T-helper 1 cell treated with Interleukin-12 subunit alpha and Interleukin-12 subunit beta and Interleukin-4 antibody, amounts not matched to agents 30 ng/mL and 1 ng/mL, for 36 hours (primary cell): ENCODE data around the gene PLRG1. TPM values are rescaled to one million over a fixed set of nuclear protein-coding genes. Genes with fewer than 3 reads are reported as not detected.

Experiments used
- intact Hi-C: fragments of 100-400 bp; cut with micrococcal nuclease; formaldehyde crosslinking; loops from one replicate; pipeline ENCODE4 v1.15.1; 2024
- total RNA-seq: library from RNA; stranded (reverse); gene quantifications from 2 replicates; pipeline ENCODE4 v1.2.3, GENCODE V29; 2022

PLRG1 gene
- total RNA-seq, 1 donor from 2014 or later, result 91.2 TPM

DNA sequence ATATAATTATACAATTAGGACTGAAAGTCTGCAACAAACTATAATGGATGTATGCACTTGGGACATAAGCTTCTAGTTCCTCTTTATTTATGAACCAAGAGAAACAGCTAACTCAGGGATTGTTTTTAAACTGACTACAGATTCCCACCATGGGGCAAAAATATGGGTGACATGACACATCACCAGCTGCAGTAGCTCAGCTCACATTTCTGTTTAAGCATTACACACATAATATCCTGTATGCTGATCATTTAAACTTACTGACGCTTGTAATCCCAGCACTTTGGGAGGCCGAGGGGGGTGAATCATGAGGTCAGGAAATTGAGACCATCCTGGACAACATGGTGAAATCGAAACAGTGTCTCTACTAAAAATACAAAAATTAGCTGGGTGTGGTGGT, 24.1 kb upstream of the PLRG1 start:
- intact Hi-C loops, result no loop called here

DNA sequence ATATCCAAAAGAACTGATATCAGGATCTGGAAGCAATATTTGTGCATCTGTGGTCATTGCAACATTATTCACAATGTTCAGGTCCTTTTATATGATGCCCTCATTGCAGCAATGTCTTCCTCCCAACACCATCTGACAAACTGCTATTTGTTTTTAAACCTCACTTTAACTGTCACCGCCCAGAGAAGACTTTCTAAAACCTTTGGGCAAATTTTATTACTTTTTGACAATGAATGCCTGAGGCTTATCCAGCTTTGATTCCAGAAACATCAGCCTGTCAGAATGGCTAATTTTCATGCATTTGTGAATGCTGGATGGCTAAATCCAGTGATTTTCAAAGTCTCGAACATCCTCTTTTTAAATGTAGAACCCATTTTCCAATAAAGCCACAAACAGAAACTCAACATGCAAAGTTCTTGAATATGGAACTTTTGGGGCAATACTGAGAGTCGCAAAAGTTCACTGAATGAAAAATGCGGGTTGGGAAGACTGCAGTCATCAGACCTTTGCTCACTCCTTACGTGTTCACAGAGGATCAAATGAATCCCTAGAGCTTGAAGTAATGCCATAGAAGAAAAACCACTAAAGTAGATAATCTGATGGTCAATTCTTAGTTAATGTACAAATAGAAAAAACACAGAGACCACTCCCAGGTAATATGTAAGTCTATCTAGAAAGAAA, 23.1 kb upstream of the PLRG1 start:
- intact Hi-C loops, result no loop called here

DNA sequence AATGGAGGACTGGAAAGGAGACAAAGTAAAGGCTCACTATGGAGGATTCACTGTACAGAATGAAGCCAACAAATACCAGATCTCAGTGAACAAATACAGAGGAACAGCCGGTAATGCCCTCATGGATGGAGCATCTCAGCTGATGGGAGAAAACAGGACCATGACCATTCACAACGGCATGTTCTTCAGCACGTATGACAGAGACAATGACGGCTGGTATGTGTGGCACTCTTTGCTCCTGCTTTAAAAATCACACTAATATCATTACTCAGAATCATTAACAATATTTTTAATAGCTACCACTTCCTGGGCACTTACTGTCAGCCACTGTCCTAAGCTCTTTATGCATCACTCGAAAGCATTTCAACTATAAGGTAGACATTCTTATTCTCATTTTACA, 19.4 kb upstream of the PLRG1 start:
- intact Hi-C loops, result no loop called here

DNA sequence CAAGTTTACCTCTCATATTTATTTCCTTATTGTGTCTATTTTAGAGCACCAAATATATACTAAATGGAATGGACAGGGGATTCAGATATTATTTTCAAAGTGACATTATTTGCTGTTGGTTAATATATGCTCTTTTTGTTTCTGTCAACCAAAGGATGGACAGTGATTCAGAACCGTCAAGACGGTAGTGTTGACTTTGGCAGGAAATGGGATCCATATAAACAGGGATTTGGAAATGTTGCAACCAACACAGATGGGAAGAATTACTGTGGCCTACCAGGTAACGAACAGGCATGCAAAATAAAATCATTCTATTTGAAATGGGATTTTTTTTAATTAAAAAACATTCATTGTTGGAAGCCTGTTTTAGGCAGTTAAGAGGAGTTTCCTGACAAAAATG, 18.8 kb upstream of the PLRG1 start:
- intact Hi-C loops, result no loop called here

DNA sequence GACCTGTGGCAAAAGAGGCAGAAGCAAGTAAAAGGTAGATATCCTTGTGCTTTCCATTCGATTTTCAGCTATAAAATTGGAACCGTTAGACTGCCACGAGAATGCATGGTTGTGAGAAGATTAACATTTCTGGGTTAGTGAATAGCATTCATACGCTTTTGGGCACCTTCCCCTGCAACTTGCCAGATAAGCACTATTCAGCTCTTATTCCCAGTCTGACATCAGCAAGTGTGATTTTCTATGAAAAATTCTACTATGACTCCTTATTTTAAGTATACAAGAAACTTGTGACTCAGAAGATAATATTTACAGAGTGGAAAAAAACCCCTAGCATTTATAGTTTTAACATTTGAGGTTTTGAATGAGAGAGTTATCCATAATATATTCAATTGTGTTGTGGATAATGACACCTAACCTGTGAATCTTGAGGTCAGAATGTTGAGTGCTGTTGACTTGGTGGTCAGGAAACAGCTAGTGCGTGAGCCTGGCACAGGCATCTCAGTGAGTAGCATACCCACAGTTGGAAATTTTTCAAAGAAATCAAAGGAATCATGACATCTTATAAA, 16.5 kb upstream of the PLRG1 start:
- intact Hi-C loops, result no loop called here

DNA sequence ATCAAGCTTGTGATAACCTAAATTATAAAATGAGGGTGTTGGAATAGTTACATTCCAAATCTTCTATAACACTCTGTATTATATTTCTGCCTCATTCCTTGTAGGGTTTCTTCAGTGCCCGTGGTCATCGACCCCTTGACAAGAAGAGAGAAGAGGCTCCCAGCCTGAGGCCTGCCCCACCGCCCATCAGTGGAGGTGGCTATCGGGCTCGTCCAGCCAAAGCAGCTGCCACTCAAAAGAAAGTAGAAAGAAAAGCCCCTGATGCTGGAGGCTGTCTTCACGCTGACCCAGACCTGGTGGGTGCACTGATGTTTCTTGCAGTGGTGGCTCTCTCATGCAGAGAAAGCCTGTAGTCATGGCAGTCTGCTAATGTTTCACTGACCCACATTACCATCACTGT, 15.5 kb upstream of the PLRG1 start:
- intact Hi-C loops, result no loop called here

DNA sequence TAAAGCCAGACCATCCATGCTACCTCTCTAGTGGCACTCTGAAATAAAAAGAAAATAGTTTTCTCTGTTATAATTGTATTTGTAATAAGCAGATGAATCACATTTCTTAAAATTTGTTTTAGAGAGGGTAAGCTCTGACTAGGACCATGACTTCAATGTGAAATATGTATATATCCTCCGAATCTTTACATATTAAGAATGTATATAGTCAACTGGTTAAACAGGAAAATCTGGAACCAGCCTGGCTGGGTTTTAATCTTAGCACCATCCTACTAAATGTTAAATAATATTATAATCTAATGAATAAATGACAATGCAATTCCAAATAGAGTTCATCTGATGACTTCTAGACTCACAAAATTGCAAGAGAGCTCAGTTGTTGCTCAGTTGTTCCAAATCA, 14.1 kb upstream of the PLRG1 start:
- intact Hi-C loops, result no loop called here

DNA sequence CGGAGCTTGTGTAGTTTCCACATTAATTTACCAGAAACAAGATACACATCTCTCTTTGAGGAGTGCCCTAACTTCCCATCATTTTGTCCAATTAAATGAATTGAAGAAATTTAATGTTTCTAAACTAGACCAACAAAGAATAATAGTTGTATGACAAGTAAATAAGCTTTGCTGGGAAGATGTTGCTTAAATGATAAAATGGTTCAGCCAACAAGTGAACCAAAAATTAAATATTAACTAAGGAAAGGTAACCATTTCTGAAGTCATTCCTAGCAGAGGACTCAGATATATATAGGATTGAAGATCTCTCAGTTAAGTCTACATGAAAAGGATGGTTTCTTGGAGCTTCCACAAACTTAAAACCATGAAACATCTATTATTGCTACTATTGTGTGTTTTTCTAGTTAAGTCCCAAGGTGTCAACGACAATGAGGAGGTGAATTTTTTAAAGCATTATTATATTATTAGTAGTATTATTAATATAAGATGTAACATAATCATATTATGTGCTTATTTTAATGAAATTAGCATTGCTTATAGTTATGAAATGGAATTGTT, 12.6 kb upstream of the PLRG1 start, which contains the start of gene FGB:
TSS of gene FGB (plus strand) at position 315 of the 558 bp plus-strand sequence. CDS start at position 323, 8 bp downstream.
- intact Hi-C loops, result no loop called here

DNA sequence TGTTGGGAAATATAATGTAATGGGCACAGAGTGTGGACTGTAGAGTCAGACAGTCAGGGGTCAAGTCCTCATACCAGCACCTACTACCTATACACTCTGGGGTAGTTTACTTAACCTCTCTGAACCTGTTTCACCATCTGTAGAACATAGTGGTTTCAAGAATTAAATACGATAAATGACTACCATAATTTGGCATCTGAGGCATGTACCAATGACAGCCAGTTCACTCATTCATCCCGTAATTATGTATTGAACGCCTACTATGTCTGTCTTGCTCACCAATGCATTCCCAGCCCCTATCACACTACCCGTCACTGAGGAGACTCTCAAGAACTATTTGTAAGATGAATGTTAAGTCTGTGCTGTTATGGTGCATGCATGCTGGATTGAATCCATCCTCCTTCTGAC, 10.6 kb upstream of the PLRG1 start:
- intact Hi-C loops, result no loop called here

DNA sequence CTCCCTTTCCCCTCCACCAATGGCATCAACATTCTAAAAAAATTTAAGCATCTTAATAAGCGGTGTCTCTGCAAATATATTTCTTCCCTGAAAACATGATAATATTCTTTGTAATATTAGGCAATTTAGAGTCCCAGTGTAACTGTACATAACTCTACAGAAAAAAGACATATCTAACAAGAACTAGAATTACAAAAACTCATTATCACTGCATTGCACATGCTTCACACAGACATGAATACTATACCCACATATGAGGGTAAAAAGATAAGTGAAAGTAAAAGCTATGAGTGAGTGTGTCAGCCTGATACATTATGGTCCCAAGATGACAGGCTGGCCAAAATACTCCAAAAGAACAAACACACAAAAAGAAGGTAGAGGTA, 10.2 kb upstream of the PLRG1 start:
- intact Hi-C loops, result no loop called here

DNA sequence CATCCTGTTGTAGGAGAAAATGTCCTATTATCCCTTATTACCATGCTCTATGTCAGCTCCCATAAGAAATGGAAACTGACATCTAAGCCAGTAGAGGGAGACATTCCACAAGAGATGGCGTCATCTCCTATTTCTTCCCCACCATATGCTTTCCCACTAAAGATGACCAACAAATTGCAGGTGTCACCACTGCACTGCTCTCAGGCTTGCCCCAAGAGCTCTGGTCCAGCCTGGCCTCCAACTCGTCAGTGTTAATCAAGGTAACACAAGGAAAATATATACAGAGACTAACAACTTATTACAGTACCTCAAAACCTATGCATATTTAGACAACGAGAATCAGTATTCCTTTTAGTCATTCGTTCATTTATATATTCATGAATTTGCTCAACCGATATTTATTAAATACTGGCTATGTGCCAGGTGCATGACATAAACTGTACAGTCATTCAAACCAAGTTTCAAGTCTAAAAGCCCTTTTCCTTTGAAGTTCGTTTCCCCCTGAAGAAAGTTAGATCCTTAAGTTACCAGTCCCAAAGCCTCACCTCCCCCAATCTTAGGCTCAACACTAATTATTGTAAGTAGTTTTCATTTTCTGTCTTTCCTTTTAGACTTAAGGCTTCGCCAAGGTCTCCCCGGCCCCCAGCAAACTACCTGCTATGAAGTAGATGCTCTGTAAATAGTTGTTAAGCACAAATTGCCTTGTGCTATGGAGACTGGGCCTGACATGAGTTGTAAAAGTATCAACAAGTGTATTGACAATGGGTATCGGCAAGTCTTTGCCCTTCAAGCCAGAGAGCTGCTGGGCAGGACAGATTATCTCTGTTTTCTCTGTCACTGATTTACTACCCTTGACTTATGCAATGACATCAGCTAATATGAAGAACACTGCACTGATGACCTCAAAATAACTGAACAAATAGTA, 9.6 kb upstream of the PLRG1 start:
- intact Hi-C loops, result loop anchor here (1.0 to 10.0 kb wide), 4 partner anchors 59 to 1775 kb away; no protein-coding TSS in a partner anchor

DNA sequence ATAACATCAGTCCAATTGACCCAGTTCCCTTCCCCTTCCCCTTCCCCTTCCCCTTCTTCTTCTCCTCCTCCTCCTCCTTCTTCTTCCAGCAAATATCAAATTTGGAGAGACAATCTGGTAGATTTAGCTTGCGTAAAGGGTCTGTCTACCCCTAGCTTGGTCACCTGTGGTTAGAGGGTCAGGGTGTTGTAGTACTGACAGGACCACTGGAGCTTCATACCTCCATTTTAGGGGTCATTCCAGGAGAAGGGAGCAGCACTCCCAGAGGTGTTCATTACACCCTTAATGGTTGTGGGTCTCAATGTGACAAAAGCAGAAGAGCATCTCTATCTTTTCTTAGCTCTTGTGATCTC, 8.9 kb upstream of the PLRG1 start:
- intact Hi-C loops, result loop anchor here (1.0 to 10.0 kb wide), 4 partner anchors 59 to 1774 kb away; no protein-coding TSS in a partner anchor

DNA sequence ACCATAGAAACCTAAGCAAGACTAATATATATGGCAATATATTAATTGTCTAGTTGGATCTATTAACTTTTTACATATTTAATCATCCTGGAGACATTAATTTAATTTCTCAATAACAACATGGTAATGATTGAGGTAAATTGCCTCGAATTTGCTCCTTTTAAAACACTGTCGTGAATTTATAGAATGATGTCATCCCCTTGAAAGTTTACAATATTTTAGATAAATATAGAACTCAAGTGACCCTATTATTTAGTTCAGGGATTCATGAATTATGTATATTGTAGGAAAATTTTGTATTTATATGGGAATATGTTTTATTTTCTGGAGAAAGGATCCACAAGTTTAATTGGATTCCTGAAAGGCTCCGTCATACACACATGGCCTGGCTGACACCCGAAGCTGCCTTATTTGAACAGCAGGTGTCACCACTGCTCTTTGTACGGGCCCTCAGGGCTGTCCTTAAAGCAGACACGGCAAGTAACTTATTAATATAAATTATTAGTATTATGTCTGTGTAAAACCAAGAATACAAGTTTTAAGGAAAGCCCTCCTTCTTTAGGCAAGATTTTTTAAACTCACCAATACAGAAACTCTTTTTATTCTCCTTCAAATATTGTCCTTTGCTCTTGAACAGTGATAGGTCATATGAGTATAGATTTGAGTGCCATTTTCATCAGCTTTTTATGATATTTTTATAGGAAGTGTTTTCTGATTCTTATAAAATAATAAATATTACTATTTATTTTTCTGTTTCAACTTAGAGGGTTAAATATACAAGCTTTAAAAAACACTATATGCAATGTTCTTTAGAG, 1.9 kb upstream of the PLRG1 start:
- intact Hi-C loops, result loop anchor here (1.0 to 10.0 kb wide), 9 partner anchors 66 to 1767 kb away; partner anchors contain the start of gene MND1

DNA sequence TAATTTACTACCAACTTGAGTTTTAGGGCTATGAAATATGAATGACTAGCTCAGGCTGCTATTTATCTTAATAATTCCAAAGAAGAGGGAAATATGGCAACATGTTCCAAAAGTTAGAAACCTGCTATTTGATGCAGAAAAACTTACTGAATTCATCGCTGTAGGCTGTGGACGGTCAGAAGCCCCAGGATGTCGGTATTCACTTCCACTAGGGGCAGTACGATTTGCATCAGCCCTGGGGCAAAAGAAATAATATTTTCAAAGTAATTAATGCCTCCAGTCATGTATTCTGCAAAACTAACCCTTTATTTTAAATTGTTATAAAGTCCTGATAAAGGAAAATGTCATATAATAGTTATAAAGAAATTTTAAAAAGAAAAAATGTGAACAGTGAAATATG, 4.5 kb downstream of the PLRG1 start:
- intact Hi-C loops, result no loop called here

DNA sequence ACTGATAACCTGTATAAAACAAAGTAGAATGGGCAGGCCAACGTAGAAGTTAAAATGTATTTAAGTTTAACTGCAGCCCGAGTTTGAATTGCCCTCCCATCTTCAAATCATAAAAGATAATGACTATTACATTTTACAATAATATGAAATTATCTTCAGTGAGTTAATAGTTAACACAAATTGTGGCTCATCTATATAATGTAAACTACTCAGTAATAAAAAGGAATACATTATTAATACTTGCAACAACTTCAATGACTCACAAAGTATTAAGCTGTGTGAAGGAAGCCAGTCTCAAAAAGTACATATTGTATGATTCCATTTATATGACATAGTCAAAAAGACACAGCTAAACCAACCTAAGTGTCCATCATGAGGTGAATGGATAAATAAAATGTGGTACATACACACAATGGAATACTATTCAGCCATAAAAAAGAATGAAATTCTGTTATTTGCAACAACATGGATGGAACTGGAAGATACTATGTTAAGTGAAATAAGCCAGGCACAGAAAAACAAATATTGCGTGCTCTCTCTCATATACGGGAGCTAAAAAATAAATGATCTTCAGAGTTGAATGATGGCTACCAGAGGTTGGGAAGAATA, 7.8 kb downstream of the PLRG1 start:
- intact Hi-C loops, result no loop called here

DNA sequence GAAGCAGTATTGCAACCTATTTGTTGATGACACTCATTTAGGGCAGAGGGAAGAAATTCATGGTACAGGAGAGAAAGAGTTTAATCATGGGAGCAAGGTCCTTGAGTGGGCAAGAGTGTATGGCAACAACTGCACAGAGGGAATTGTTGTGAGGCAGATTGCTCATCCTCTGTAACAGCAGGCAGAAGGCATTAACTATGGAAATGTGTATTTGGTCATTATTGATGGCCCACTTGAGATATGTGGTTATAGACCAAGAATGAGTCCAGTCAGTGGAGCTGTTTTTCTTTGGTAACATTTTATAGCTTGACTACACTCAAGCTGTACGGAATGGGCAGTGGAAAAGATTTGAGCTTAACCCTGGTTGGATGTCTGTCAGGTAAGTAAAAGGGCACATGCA, 15.9 kb downstream of the PLRG1 start:
- intact Hi-C loops, result no loop called here

DNA sequence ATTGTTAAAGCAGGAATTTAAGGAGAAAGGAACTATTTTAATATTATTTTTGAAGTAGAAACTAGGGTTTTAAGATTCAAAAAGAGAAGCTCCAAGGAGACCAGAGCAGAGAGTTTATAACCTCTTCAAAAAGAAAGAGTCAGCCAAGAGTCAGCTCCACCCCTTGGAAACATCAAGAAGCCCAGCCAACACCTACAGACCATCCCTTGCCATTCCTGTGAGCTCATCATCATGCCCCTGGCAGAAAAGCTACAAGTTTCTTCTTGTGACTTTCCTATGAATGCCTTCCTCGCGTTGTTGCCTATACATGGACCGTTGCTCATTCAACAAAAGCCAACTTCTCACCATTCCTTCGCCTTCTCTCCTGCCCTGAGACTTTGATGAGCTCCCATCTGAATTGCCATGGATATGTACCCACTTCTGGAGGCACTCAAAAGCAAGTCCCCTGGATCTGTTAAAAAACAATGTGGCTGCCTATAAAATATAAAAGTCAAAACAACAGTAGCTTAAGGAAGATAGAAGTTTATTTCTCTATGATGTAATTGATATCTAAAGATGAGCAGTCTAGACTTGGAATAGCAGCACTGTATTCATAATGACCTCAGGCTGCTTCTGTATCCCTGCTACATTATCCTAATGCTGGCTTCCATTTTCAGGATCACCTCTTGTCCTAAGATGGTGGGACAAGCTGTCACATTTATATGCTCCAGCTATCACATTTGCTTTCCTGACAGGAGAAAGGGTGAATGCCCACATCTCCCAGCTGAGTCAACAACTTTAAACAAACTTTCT, 20.3 kb downstream of the PLRG1 start:
- intact Hi-C loops, result no loop called here

DNA sequence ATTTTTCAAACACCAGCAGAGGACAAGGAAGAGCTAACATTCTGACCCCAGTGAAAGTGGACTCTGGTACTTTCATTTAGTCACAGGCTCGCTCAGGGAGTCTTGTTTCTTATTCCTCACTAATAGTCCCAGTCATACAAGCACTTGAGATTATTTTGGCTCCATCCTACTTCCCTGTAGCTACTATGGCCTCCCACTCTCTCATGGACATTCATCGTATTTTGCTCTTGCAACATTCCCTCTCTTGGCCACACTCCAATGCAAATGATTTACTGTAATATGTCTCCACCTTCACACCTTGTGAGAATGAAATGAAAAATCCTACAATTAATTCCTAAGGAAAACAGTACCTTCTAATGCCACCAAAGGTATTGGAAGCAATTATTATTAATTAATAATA, 21.3 kb downstream of the PLRG1 start:
- intact Hi-C loops, result no loop called here

DNA sequence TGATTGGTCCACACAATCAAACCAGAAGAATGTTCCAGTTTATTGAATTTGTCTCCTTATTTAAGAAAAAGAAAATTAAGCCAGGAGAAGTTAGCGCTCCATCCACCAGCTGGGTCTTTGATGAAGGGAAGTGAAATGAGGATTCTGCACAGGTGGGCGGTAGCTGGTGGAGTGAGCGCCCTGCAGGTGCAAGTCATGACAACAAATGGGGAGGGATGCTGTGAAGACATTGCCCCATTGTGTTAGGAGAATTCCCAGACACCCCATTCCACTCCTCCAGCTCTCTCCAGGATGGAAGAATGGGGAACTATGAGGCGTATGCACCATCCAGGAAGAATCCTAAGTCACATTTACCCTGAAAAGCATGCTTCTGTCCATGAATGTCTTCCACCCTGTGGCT, 22.9 kb downstream of the PLRG1 start:
- intact Hi-C loops, result no loop called here

DNA sequence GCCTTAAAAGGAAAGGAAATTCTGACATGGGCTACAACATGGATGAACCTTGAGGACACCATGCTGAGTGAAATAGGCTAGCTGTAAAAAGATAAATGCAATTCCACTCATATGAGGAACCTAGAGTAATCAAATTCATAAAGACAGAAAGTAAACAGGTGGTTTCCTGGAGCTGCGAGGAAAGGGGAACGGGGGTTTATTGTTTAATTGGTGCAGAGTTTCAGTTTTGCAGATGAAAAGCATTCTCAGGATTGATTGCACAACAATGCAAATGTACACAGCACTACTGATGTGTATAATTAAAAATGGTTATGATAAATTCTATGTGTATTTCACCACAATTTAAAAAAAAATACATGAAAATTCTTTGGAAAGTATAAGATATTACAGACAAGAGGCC, 24.0 kb downstream of the PLRG1 start:
- intact Hi-C loops, result no loop called here
